ENCODE results near the gene STAB1. TPM values are rescaled to one million over a fixed set of nuclear protein-coding genes. Genes with fewer than 3 reads are reported as not detected.

The STAB1 gene
- total RNA-seq, 1 experiment from 2014 or later: not detected

GRCh38 chr3:52557011-52557960 lies 62.1 kb downstream of the STAB1 start:
- Histone ChIP-seq H3K4me2 (ENCODE audit: low read depth, low read length, poor library complexity, severe bottlenecking) (no peak overlapping the region), H3K9me3 (ENCODE audit: low read length) (no peaks in the 10 kb centered on the region), H3K4me1 (ENCODE audit: low read length) (no peaks in the 10 kb centered on the region), H3K36me3 (ENCODE audit: insufficient read depth, low read length) (peaks cover 31% of the 10 kb centered on the region; the same call in 1 of the 2 replicates), H3K9me2 (replicated peaks; ENCODE audit: insufficient read depth, low read length) (no peaks in the 10 kb centered on the region), H2AFZ (ENCODE audit: low read length) (no peak overlapping the region), H4K20me1 (ENCODE audit: insufficient read depth, low read depth, low read length) (no peaks in the 10 kb centered on the region), H3K4me3 (ENCODE audit: low read length) (no peak overlapping the region), H3K27ac (ENCODE audit: low read length) (no peak overlapping the region), H3K27me3 (ENCODE audit: low read length) (no peaks in the 10 kb centered on the region), H3K79me2 (ENCODE audit: low read length) (peaks cover 6% of the 10 kb centered on the region; the same call in 1 of the 2 replicates), H3K9ac (ENCODE audit: low read length) (no peak overlapping the region)
- DNase-seq: no peak

GRCh38 chr3:52558436-52558835 lies 63.3 kb downstream of the STAB1 start:
- Histone ChIP-seq H3K4me2 (ENCODE audit: low read depth, low read length, poor library complexity, severe bottlenecking) (no peak overlapping the region), H3K27ac (ENCODE audit: low read length) (no peak overlapping the region), H3K9me3 (ENCODE audit: low read length) (no peaks in the 10 kb centered on the region), H3K4me1 (ENCODE audit: low read length) (no peaks in the 10 kb centered on the region), H3K36me3 (ENCODE audit: insufficient read depth, low read length) (peaks cover 33% of the 10 kb centered on the region; the same call in 1 of the 2 replicates), H3K9ac (ENCODE audit: low read length) (no peak overlapping the region), H3K27me3 (ENCODE audit: low read length) (no peaks in the 10 kb centered on the region), H3K79me2 (ENCODE audit: low read length) (peaks cover 6% of the 10 kb centered on the region; the same call in 1 of the 2 replicates), H4K20me1 (ENCODE audit: insufficient read depth, low read depth, low read length) (no peaks in the 10 kb centered on the region), H3K4me3 (ENCODE audit: low read length) (no peak overlapping the region), H3K9me2 (replicated peaks; ENCODE audit: insufficient read depth, low read length) (no peaks in the 10 kb centered on the region), H2AFZ (ENCODE audit: low read length) (no peak overlapping the region)
- DNase-seq: no peak

DNA sequence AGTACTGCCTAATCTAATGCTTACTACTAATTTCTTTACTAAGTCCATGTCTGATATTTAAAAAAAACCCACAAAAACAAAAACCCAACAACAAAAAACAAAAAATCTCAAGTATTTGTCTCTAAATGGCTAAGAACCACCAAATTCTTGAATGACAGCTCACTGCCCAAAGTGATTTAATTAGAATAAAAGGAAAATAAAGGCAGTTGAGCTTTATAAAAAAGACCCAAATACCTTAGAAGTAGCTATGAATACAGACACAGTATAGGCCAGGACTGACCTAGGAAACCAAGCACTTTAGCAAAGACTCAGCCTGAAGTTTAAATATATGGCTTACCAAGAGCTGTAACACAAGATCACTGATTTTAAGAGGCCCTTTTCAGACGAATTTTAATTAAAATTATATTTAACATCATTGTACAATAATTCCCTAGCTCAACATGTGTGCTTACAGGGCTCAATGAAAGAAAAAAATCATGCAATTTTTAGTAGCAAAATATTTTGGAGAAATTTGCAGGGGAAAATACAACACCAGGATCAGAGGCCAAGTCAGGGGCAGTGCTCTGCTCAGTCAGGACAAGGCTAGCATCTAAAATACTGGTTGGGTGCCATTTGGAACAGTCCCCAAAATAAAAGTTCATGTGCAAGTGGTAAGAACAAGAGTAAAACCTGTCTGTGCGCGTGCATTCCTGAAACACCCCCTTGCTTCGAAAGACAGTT lies 66.0 kb downstream of the STAB1 start:
- no peak overlapping the region for H3K9ac ChIP-seq (ENCODE audit: low read length)
- peaks cover 31% of the 10 kb centered on the region; the same call in 1 of the 2 replicates for H3K36me3 ChIP-seq (ENCODE audit: insufficient read depth, low read length)
- no peaks in the 10 kb centered on the region for H3K27me3 ChIP-seq (ENCODE audit: low read length)
- H3K4me2 ChIP-seq (ENCODE audit: low read depth, low read length, poor library complexity, severe bottlenecking): no peak overlapping the region
- no peak overlapping the region for H2AFZ ChIP-seq (ENCODE audit: low read length)
- no peaks in the 10 kb centered on the region for H3K9me2 ChIP-seq (replicated peaks; ENCODE audit: insufficient read depth, low read length)
- no peaks in the 10 kb centered on the region for H3K9me3 ChIP-seq (ENCODE audit: low read length)
- no peak overlapping the region for H3K27ac ChIP-seq (ENCODE audit: low read length)
- no peaks in the 10 kb centered on the region for H3K4me1 ChIP-seq (ENCODE audit: low read length)
- H3K79me2 ChIP-seq (ENCODE audit: low read length): no peaks in the 10 kb centered on the region
- no peak for DNase-seq
- no peaks in the 10 kb centered on the region for H4K20me1 ChIP-seq (ENCODE audit: insufficient read depth, low read depth, low read length)
- no peak overlapping the region for H3K4me3 ChIP-seq (ENCODE audit: low read length)

- no peak overlapping the region for H3K27ac ChIP-seq (ENCODE audit: low read length)
- no peak overlapping the region for H3K9ac ChIP-seq (ENCODE audit: low read length)
- H2AFZ ChIP-seq (ENCODE audit: low read length): no peak overlapping the region
- no peaks in the 10 kb centered on the region for H3K9me2 ChIP-seq (replicated peaks; ENCODE audit: insufficient read depth, low read length)
- H3K4me2 ChIP-seq (ENCODE audit: low read depth, low read length, poor library complexity, severe bottlenecking): no peak overlapping the region
- DNase-seq: no peak
- H3K79me2 ChIP-seq (ENCODE audit: low read length): no peaks in the 10 kb centered on the region
- H3K4me3 ChIP-seq (ENCODE audit: low read length): no peak overlapping the region
- H3K4me1 ChIP-seq (ENCODE audit: low read length): no peaks in the 10 kb centered on the region
- H4K20me1 ChIP-seq (ENCODE audit: insufficient read depth, low read depth, low read length): no peaks in the 10 kb centered on the region
- no peaks in the 10 kb centered on the region for H3K27me3 ChIP-seq (ENCODE audit: low read length)
- H3K36me3 ChIP-seq (ENCODE audit: insufficient read depth, low read length): peaks cover 24% of the 10 kb centered on the region; the same call in 1 of the 2 replicates
- H3K9me3 ChIP-seq (ENCODE audit: low read length): no peaks in the 10 kb centered on the region
Measured at GRCh38 chr3:52563984-52564383, 68.8 kb downstream of the STAB1 start.

GRCh38 chr3:52568069-52568468 lies 72.9 kb downstream of the STAB1 start:
- H3K4me3 ChIP-seq (ENCODE audit: low read length): no peak overlapping the region
- no peaks in the 10 kb centered on the region for H4K20me1 ChIP-seq (ENCODE audit: insufficient read depth, low read depth, low read length)
- no peaks in the 10 kb centered on the region for H3K9me2 ChIP-seq (replicated peaks; ENCODE audit: insufficient read depth, low read length)
- no peaks in the 10 kb centered on the region for H3K27me3 ChIP-seq (ENCODE audit: low read length)
- H3K4me2 ChIP-seq (ENCODE audit: low read depth, low read length, poor library complexity, severe bottlenecking): no peak overlapping the region
- H3K27ac ChIP-seq (ENCODE audit: low read length): no peak overlapping the region
- no peak for DNase-seq
- H3K9me3 ChIP-seq (ENCODE audit: low read length): no peaks in the 10 kb centered on the region
- H3K9ac ChIP-seq (ENCODE audit: low read length): no peak overlapping the region
- no peaks in the 10 kb centered on the region for H3K4me1 ChIP-seq (ENCODE audit: low read length)
- H2AFZ ChIP-seq (ENCODE audit: low read length): no peak overlapping the region
- H3K36me3 ChIP-seq (ENCODE audit: insufficient read depth, low read length): peaks cover 10% of the 10 kb centered on the region; the same call in 1 of the 2 replicates
- no peaks in the 10 kb centered on the region for H3K79me2 ChIP-seq (ENCODE audit: low read length)

DNA sequence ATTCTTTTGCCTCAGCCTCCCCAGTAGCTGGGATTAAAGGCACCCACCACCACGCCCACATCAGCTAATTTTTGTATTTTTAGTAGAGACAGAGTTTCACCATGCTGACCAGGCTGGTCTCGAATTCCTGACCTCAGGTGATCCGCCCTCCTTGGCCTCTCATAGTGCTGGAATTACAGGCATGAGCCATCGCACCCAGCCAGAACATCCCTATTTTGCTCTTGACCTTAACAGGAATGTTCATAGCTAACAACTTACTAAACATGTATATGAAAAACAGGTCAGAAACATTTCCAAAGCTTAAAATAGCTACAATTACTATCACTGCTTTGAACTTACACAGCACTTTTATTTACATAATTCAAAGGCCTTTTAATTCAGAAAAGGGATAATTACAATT lies 74.9 kb downstream of the STAB1 start:
- Histone ChIP-seq H3K79me2 (ENCODE audit: low read length) (no peaks in the 10 kb centered on the region), H3K4me1 (ENCODE audit: low read length) (no peaks in the 10 kb centered on the region), H3K9ac (ENCODE audit: low read length) (no peak overlapping the region), H4K20me1 (ENCODE audit: insufficient read depth, low read depth, low read length) (no peaks in the 10 kb centered on the region), H3K27me3 (ENCODE audit: low read length) (no peaks in the 10 kb centered on the region), H3K4me2 (ENCODE audit: low read depth, low read length, poor library complexity, severe bottlenecking) (no peak overlapping the region), H3K9me3 (ENCODE audit: low read length) (no peaks in the 10 kb centered on the region), H3K4me3 (ENCODE audit: low read length) (no peak overlapping the region), H3K9me2 (replicated peaks; ENCODE audit: insufficient read depth, low read length) (no peaks in the 10 kb centered on the region), H3K36me3 (ENCODE audit: insufficient read depth, low read length) (peaks cover 12% of the 10 kb centered on the region), H3K27ac (ENCODE audit: low read length) (no peak overlapping the region), H2AFZ (ENCODE audit: low read length) (no peak overlapping the region)
- no peak for DNase-seq

DNA sequence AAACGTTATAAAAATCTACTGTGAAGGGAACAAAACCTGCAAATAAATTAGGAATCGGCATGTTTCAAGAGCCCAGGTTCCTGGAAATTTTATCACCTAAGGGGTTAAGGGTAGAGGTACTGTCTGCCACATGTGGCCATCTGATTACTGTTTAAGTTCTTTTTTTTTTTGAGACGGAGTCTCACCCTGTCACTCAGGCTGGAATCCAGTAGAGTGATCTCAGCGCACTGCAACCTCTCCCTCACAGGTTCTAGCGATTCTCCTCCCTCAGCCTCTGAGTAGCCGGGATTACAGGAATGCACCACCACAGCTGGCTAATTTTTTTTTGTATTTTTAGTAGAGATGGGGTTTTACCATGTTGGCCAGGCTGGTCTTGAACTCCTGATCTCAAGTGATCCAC lies 77.1 kb downstream of the STAB1 start:
- H2AFZ ChIP-seq (ENCODE audit: low read length): no peak overlapping the region
- peaks cover 30% of the 10 kb centered on the region for H3K36me3 ChIP-seq (ENCODE audit: insufficient read depth, low read length)
- H3K4me1 ChIP-seq (ENCODE audit: low read length): no peaks in the 10 kb centered on the region
- no peak overlapping the region for H3K9ac ChIP-seq (ENCODE audit: low read length)
- no peaks in the 10 kb centered on the region for H3K27me3 ChIP-seq (ENCODE audit: low read length)
- H3K9me2 ChIP-seq (replicated peaks; ENCODE audit: insufficient read depth, low read length): no peaks in the 10 kb centered on the region
- no peak overlapping the region for H3K4me2 ChIP-seq (ENCODE audit: low read depth, low read length, poor library complexity, severe bottlenecking)
- H3K27ac ChIP-seq (ENCODE audit: low read length): no peak overlapping the region
- no peak for DNase-seq
- no peak overlapping the region for H3K4me3 ChIP-seq (ENCODE audit: low read length)
- no peaks in the 10 kb centered on the region for H3K79me2 ChIP-seq (ENCODE audit: low read length)
- no peaks in the 10 kb centered on the region for H4K20me1 ChIP-seq (ENCODE audit: insufficient read depth, low read depth, low read length)
- H3K9me3 ChIP-seq (ENCODE audit: low read length): no peaks in the 10 kb centered on the region
